Stimulated activated CD8-positive, alpha-beta memory T cell treated with anti-CD3 and anti-CD28 coated beads, Interleukin-7, amount 100 ng/mL, for 4 hours (primary cell): Measurements from ENCODE around the gene PAX7.

Experiments
- DNase-seq, 2 donors: peaks; one replicate each; pipeline ENCODE4 v3.0.0-alpha.2; 2020; ENCODE audit warnings: low read depth in 2 of 2

The PAX7 gene

DNA sequence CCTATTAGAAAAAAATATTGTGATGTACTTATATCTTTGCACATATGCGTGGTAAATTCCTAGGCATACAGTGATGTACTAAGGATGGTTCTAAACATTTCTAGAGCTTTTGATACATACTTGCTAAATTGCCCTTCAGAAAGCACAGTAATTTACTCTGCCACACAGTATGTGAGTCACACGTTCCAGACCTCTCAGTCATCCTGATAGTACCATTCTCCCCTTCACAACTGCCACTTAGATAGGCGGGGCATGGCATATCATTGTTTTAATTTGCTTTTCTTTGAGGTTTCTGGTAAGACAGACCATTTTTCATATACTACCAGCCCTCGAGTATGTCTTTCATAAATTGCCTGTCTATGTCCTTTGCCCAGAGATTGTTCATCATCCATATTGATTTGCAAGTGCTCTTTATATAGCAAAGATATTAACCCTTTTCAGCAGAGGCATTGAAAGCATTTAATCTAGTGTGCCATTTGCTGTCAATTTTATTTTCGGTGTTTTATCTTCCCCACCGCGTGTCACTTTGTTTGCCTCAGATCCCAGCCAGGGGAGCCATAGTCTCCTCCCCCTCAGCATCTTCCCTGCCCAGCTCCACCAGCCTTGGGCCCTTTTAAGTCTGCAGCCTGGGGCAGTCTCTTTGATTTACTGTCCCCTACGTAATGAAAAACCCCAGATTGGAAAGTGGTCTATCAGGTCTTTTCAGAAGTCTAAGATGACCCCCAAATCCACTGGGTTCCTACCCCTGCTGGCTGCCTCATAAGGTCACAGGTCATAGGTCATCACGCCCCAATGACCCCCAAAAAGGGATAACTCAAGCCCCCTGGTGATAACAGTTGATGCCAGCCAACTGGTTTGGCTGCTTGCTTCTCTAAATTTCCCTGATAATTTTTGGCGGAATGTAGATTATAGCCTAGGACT is 11.8 kb upstream of the PAX7 start:
- no peak for DNase-seq

GRCh38 chr1:18619467-18619835 is 11.2 kb upstream of the PAX7 start:
- DNase-seq = no peak

- no peak for DNase-seq
Observed at GRCh38 chr1:18628511-18628910, 2.1 kb upstream of the PAX7 start.

DNA sequence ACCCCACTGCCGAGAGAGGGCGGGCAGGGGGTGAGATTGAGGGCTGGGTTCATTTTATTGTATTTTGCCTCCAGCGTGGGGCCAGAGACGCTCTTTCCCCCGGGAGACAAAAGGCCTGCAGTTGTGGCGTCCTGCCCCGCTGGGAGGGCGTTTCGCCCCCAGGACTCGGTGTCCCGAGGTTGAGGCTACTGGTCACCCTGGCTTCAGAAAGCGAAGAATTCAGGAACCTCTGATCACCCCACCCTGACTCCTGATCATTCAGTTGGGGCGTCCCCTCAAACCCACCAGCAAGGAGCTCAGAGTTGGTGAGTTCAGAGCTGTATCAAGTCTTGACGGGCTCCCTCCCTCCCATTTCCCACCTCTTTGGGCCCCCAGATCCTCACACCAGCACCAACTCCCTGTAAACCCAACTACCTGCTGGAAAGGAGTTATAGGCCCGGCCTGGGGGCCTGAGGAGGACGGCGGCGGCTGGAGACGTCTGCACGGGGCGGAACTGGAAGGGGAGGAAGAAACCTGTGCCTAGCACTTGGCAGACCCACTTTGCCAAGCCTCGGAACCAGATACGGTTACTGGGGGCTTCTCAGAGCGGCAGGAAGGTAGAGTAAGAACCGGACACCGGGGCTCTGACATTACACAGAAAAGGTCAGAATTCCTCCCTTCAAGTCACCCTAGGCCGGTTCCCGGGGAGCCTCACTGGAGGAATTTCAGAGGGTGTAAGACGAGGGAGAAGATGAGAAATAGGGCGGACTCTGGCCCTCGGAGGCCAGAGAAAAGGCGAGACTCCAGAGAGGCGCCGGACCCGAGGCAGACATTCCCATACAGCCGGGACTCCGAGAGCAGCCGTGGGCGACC is 761 bp upstream of the PAX7 start:
- no peak for DNase-seq

DNA sequence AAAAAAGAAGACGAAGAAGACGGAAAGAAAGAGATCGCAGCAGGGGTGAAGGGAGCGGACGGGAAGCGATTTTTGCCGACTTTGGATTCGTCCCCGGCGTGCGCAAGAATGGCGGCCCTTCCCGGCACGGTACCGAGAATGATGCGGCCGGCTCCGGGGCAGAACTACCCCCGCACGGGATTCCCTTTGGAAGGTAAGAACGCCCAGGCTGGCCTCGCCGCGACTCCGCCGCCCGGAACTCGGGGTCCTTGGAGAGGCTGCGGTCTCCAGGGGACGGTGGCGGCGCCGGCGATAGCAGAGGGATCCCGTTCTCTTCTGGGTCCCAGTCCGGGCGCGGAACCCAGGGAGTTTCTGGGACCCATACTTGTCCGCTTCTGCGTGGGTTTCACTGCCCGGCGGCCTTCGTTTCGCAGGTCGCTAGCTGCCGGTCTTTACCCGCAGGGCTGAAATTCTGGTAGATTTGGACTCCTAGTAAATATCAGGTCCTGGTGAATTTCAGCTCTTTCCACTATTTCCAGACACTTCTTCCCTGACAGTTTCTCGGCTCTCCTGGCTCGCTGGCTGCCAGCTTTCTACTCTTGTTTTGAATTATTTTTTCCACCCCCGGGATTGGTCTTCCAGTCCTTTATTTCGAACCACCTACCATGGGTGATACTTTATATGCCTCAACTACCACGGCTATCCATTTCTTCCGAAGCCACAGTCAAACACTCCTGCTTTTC is 1.0 kb downstream of the PAX7 start:
- DNase-seq = no peak

DNA sequence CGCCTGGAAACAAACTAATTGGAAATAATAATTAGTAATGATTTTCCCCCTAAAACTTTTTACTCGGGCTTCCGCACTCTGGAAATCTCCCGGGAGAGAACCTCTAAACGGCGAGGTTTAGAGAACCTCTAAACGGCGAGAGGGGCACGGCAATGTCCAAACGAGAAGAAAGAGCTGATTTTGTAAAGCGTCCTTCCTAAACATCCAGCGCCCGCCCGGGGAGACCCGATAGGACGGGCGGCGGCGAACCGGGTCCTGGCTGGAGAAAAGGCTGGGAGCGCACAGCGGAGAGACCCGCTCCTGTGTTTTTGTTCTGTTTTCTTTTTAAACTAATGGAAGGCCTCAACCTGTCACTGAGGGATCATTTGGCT is 1.6 kb downstream of the PAX7 start:
- DNase-seq = no peak

GRCh38 chr1:18632783-18633421 is 2.3 kb downstream of the PAX7 start:
- DNase-seq = no peak

- no peak for DNase-seq
Observed at GRCh38 chr1:18633422-18634155, 2.9 kb downstream of the PAX7 start.

- no peak for DNase-seq
Observed at GRCh38 chr1:18634276-18634675, 3.6 kb downstream of the PAX7 start.

DNA sequence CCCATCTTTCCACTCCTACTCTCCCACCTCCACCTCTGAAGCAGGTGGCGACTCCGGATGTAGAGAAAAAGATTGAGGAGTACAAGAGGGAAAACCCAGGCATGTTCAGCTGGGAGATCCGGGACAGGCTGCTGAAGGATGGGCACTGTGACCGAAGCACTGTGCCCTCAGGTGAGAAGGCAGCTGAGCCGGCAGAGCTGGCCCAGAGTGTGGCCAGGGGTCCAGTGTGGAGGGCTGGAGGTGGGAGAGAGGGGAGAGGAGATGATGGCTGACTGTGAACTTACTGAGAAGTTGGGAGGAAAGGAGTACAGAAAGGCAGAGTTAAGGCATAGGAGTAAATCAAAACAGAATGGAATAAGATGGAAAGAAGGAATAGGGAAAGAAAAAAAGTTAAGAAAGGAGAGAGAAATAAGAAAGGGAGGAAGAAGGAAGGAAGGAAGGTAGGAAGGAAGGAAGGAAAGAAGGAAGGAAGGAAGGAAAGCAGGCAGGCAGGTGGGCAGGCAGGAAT is 4.5 kb downstream of the PAX7 start:
- DNase-seq = no peak

DNA sequence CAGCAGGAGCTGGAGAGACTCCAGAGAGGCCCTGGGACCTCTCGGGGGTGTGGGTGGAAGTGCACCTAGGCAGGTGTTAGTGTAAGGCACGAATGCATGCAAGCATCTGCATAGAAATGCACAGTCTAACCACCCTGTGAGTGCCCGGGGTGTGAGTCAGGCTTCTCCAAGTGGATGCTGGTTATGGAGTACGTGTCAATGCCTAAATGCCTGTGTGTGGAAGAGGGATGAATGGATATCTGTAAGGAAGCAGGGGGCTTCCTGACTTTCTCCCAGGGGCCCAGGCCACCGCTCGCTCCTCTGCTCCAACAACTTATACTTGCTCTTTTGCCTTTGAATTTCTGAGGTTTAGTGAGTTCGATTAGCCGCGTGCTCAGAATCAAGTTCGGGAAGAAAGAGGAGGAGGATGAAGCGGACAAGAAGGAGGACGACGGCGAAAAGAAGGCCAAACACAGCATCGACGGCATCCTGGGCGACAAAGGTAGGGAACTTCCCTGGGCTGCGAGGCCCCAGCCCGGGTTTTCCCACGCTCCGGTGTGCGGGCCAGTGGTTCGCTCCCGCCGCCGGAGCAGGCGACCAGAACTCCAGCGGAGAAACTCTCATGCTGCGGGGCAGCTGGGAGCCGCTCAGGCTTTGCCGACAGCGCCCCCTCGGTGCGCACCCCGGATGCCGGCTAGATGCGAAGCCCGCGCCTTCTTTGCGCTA is 5.4 kb downstream of the PAX7 start:
- no peak for DNase-seq

GRCh38 chr1:18636596-18637508 is 6.2 kb downstream of the PAX7 start:
- no peak for DNase-seq

- DNase-seq = no peak
Observed at GRCh38 chr1:18637511-18637960, 6.9 kb downstream of the PAX7 start.

DNA sequence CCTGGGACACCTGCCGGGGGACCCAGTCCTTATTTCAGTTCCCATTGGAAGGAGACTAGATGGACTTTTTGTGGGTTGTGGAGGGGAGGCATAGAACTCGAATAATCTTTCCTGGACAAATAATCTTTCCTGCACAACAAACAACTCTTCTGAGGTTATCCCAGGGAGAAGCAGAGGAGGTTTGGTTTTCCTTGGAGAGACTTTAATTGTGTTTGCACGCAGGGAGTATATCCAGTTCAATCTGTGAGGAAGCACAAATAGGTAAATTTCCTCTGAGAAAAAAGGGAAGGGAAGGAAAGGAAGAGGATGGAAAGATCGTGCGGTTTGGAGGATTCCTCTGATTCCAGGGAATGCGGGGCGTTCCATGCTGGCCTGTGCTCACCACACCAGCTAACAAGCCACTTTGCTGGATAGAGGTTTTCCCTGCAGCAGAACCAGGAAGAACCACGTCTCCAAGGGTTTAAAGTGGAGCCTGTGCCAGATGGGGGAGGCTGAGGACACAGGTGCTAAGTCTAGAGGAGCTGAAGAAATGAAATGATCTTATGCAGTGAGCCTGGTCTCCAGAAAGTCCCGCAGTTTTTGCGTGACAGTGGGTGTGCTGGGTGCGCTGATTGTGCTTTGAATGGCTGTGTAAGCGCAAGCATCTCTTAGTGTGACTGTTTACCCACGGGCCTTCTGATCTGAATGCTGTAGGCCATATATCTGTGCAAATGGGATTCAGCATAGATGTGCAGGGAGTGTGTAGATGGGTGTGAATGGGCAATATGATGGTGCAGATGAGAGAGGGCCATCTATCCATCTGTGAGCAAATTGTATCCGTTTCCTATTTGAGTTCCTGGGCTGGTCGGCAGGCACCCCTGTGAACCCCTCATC is 7.6 kb downstream of the PAX7 start:
- no peak for DNase-seq

- DNase-seq = no peak
Observed at GRCh38 chr1:18638835-18639364, 8.3 kb downstream of the PAX7 start.

- no peak for DNase-seq
Observed at GRCh38 chr1:18639368-18640055, 8.9 kb downstream of the PAX7 start.
